PC-9 (cell line): Measurements from ENCODE around the gene NOC2L. TPM values are rescaled to one million over a fixed set of nuclear protein-coding genes. Genes with fewer than 3 reads are reported as not detected.
A peak's percentile ranks its signal among the peaks of the same experiment; 100 is the strongest.

Experiments used
- BruUV-seq: library from RNA; stranded (reverse); fragments of 400-500 nt; replicated peaks from 2 replicates; lab custom pipeline; 2021; lab: Mats Ljungman, UMichigan
- CTCF ChIA-PET: fragments of 300-600 bp; sonication (Branson Sonifier 250); formaldehyde crosslinking; loops from one replicate; lab custom pipeline; 2022; ENCODE audit warnings: antibody characterized with exemption; lab: Charles Lee
- POLR2A ChIA-PET: fragments of 300-600 bp; sonication (Branson Sonifier 250); formaldehyde crosslinking; loops from one replicate; lab custom pipeline; 2022; ENCODE audit warnings: antibody characterized with exemption; ENCODE audit not compliant: unreplicated experiment; lab: Charles Lee
- DNase-seq, 2 experiments: peaks; one replicate each; pipeline versions ENCODE4 v3.0.0 to v3.0.0-alpha.2; 2015 to 2022; ENCODE audit warnings: mixed read lengths in 1 of 2
- H2AFZ ChIP-seq: fragments of 200-600 bp; sonication (generic); 2 replicates; pipeline ENCODE4 v1.8.1; 2017; ENCODE audit warnings: antibody characterized with exemption
- H3F3A ChIP-seq: fragments of 200-600 bp; sonication (generic); 2 replicates; pipeline ENCODE4 v1.8.1; 2017; ENCODE audit warnings: antibody characterized with exemption, mild to moderate bottlenecking, low read depth; ENCODE audit not compliant: insufficient read depth
- H3K27ac ChIP-seq: fragments of 200-600 bp; sonication (generic); 2 replicates; pipeline ENCODE4 v1.6.1; 2016; ENCODE audit warnings: mixed run types
- H3K27me3 ChIP-seq: fragments of 200-600 bp; sonication (generic); 2 replicates; pipeline ENCODE4 v1.6.1; 2016; ENCODE audit warnings: low read depth, mixed run types; ENCODE audit not compliant: insufficient read depth
- H3K36me3 ChIP-seq: fragments of 200-600 bp; sonication (generic); 2 replicates; pipeline ENCODE4 v1.6.1; 2016; ENCODE audit warnings: low read depth, mixed run types
- H3K4me1 ChIP-seq: fragments of 200-600 bp; sonication (generic); replicated peaks from 2 replicates; pipeline ENCODE4 v1.6.1; 2016; ENCODE audit warnings: mixed run types; ENCODE audit not compliant: insufficient read depth
- H3K4me2 ChIP-seq: fragments of 200-600 bp; sonication (generic); 2 replicates; pipeline ENCODE4 v1.6.1; 2017; ENCODE audit warnings: mixed run types
- H3K4me3 ChIP-seq: fragments of 200-600 bp; sonication (generic); 2 replicates; pipeline ENCODE4 v1.6.1; 2016; ENCODE audit warnings: mixed run types
- H3K79me2 ChIP-seq: fragments of 200-600 bp; sonication (generic); 2 replicates; pipeline ENCODE4 v1.6.1; 2017; ENCODE audit warnings: low read depth, mixed run types
- H3K9me2 ChIP-seq: fragments of 200-600 bp; sonication (generic); 2 replicates; pipeline ENCODE4 v1.8.1; 2017; ENCODE audit warnings: mild to moderate bottlenecking; ENCODE audit not compliant: insufficient read depth
- H3K9me3 ChIP-seq: fragments of 200-600 bp; sonication (generic); 2 replicates; pipeline ENCODE4 v1.8.1; 2016; ENCODE audit warnings: low read depth; ENCODE audit not compliant: insufficient read depth
- H4K20me1 ChIP-seq: fragments of 200-600 bp; sonication (generic); 2 replicates; pipeline ENCODE4 v1.8.1; 2017; ENCODE audit not compliant: insufficient read depth
- EZH2 ChIP-seq: fragments of 200-600 bp; sonication (generic); IDR thresholded peaks from 2 replicates; pipeline ENCODE4 v1.8.0; 2017; ENCODE audit warnings: antibody characterized with exemption, low read depth
- intact Hi-C: fragments of 100-400 bp; cut with micrococcal nuclease; formaldehyde crosslinking; loops from one replicate; pipeline ENCODE4 v1.10.0; 2022; ENCODE audit not compliant: unreplicated experiment
- total RNA-seq: library from RNA; stranded (reverse); gene quantifications from 2 replicates; pipeline ENCODE4 v1.2.3, GENCODE V29; 2021
- TF ChIP-seq, protein P1 (sequence below): fragments of 200-600 bp; sonication (generic); conservative IDR thresholded peaks from 2 replicates; pipeline ENCODE4 v1.6.1; 2017; ENCODE audit warnings: mixed run types, antibody characterized with exemption, mild to moderate bottlenecking, moderate library complexity

NOC2L gene
- total RNA-seq, 1 experiment from 2014 or later = 86.4 TPM

- H3K27ac ChIP-seq = no peak overlapping the region
- no peak for TF ChIP-seq EZH2
- TF ChIP-seq, protein P1, sequence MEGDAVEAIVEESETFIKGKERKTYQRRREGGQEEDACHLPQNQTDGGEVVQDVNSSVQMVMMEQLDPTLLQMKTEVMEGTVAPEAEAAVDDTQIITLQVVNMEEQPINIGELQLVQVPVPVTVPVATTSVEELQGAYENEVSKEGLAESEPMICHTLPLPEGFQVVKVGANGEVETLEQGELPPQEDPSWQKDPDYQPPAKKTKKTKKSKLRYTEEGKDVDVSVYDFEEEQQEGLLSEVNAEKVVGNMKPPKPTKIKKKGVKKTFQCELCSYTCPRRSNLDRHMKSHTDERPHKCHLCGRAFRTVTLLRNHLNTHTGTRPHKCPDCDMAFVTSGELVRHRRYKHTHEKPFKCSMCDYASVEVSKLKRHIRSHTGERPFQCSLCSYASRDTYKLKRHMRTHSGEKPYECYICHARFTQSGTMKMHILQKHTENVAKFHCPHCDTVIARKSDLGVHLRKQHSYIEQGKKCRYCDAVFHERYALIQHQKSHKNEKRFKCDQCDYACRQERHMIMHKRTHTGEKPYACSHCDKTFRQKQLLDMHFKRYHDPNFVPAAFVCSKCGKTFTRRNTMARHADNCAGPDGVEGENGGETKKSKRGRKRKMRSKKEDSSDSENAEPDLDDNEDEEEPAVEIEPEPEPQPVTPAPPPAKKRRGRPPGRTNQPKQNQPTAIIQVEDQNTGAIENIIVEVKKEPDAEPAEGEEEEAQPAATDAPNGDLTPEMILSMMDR = no peak
- no peaks in the 10 kb centered on the region for H3K36me3 ChIP-seq
- H3K4me1 ChIP-seq = no peaks in the 10 kb centered on the region
- no peaks in the 10 kb centered on the region for H3K9me2 ChIP-seq
- H3K9me3 ChIP-seq = no peaks in the 10 kb centered on the region
- BruUV-seq = no TSS peak
- H3F3A ChIP-seq = peaks cover 21% of the 10 kb centered on the region; the same call in 1 of the 2 replicates
- no peak overlapping the region for H2AFZ ChIP-seq
- H3K27me3 ChIP-seq = no peaks in the 10 kb centered on the region
- ChIA-PET POLR2A (interaction anchor here (0.5 to 0.7 kb wide), 3 partner anchors 40 to 309 kb away, joined by 3 to 6 read pairs (median 5); partner anchors contain the start of gene RNF223), CTCF (interaction anchor here (0.5 to 0.6 kb wide), 3 partner anchors 40 to 386 kb away, joined by 3 read pairs; no protein-coding TSS in a partner anchor)
- intact Hi-C loops = loop anchor here (1.0 to 10.0 kb wide), 3 partner anchors 16 to 309 kb away; partner anchors contain the start of genes B3GALT6 and SDF4
- DNase-seq = peak in 1 of 2 experiments; percentile 59
- no peak overlapping the region for H3K4me2 ChIP-seq
- no peaks in the 10 kb centered on the region for H3K79me2 ChIP-seq
- no peaks in the 10 kb centered on the region for H4K20me1 ChIP-seq
- H3K4me3 ChIP-seq = no peak overlapping the region
Observed at GRCh38 chr1:982765-983436, 23.8 kb upstream of the NOC2L start.

GRCh38 chr1:981955-982558 lies 23.0 kb upstream of the NOC2L start, which contains the start of gene PERM1:
PERM1 (minus strand) TSS chr1:982093; CDS start chr1:981029, 1,064 bp downstream.
- H3K4me2 ChIP-seq = no peak within 1 kb of the TSS
- no peaks in the 10 kb centered on the region for H3K9me2 ChIP-seq

DNA sequence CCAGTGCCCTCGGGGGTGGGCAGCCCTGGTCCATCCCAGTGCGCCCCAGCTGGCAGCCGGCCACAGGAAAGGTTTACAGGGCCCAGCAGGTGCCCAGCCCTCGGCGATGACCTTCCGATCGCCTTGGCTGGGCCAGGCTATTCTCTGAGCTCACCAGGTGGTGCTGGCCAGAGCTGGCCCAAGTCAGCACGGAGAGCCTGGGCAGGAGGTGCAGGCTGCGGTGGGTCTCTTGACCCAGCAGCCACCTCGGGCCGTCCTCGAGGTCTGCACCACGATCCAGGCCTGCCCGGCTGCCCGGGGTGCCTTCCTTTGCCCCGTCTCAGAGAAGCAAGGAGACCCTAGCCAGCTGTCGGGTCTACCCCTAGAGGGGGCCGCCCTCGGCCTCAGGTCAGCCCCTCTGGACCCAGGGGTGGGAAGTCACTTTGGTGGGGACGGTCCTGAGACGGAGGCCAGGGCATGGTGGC lies 22.5 kb upstream of the NOC2L start:
- no peak overlapping the region for H3K4me3 ChIP-seq
- H3F3A ChIP-seq = peaks cover 21% of the 10 kb centered on the region; the same call in 1 of the 2 replicates
- no peak for TF ChIP-seq EZH2
- TF ChIP-seq, protein P1 = no peak
- H3K4me2 ChIP-seq = no peak overlapping the region
- no peaks in the 10 kb centered on the region for H3K9me3 ChIP-seq
- no peaks in the 10 kb centered on the region for H3K36me3 ChIP-seq
- H3K27ac ChIP-seq = no peak overlapping the region
- no peaks in the 10 kb centered on the region for H3K79me2 ChIP-seq
- BruUV-seq = no TSS peak
- intact Hi-C loops = loop anchor here (5.0 to 10.0 kb wide), 2 partner anchors 253 to 311 kb away; partner anchors contain the start of genes B3GALT6 and SDF4
- ChIA-PET CTCF (interaction anchor here (0.6 kb wide), 1 partner anchor 48 kb away, joined by 3 read pairs; no protein-coding TSS in a partner anchor), POLR2A (no interaction called here)
- no peak for DNase-seq
- no peaks in the 10 kb centered on the region for H3K4me1 ChIP-seq
- H3K9me2 ChIP-seq = no peaks in the 10 kb centered on the region
- H2AFZ ChIP-seq = no peak overlapping the region
- H4K20me1 ChIP-seq = no peaks in the 10 kb centered on the region
- no peaks in the 10 kb centered on the region for H3K27me3 ChIP-seq

More at GRCh38 chr1:981955-982558, 23.0 kb upstream of the NOC2L start, which contains the start of gene PERM1:
- H2AFZ ChIP-seq = no peak within 1 kb of the TSS
- no peaks in the 10 kb centered on the region for H3K36me3 ChIP-seq
- intact Hi-C loops = loop anchor here (5.0 to 10.0 kb wide), 2 partner anchors 253 to 310 kb away; partner anchors contain the start of genes B3GALT6 and SDF4
- no peak within 1 kb of the TSS for H3K4me3 ChIP-seq
- no peaks in the 10 kb centered on the region for H4K20me1 ChIP-seq
- peaks cover 21% of the 10 kb centered on the region; the same call in 1 of the 2 replicates for H3F3A ChIP-seq
- H3K4me1 ChIP-seq = no peaks in the 10 kb centered on the region
- no peak within 1 kb of the TSS for H3K27ac ChIP-seq
- no peak for DNase-seq
- CTCF ChIA-PET = no interaction called here
- TF ChIP-seq, protein P1 = no peak
- TF ChIP-seq EZH2 = no peak
- H3K9me3 ChIP-seq = no peaks in the 10 kb centered on the region
- no peaks in the 10 kb centered on the region for H3K27me3 ChIP-seq
- POLR2A ChIA-PET = interaction anchor here (0.5 kb wide), 1 partner anchor 40 kb away, joined by 6 read pairs; no protein-coding TSS in a partner anchor
- no peaks in the 10 kb centered on the region for H3K79me2 ChIP-seq
- BruUV-seq = no TSS peak
